ENCODE data around the gene RDH5. TPM values are rescaled to one million over a fixed set of nuclear protein-coding genes. Genes with fewer than 3 reads are reported as not detected.

The RDH5 gene
- total RNA-seq, 1 donor from 2014 or later = 6.7 TPM

DNA sequence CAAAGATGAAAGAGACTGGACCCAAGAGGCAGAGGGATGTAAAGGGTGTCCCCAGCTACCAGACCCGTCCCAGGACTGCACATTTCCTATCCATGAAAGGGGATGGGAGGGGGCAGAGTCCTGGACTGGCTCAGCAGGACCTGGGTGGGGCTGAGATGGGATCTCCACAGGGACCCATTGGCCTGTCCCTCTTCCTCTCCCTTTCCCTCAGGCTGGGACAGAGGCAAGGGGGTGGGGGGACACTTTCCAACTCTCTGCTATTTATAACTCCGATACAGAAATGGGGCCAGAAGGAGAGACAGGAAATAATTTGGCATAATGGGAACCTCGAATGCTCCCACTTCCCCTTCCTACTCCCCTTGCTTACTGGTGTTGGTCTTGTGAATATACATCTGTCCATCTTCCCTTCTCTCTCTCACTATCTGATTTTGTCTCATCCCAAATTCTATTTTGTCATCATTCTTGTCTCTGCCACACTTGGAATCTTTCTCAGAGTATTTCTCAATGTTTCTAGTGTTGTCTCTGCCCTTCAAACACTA, 11.4 kb upstream of the RDH5 start:
- no peaks in the 10 kb centered on the region for H3K36me3 Mint-ChIP-seq (ENCODE audit: low read depth)
- peaks cover 62% of the 10 kb centered on the region for H3K27me3 Mint-ChIP-seq (ENCODE audit: insufficient read depth)
- intact Hi-C loops (cut with micrococcal nuclease) = loop anchor here (1.0 kb wide), 1 partner anchor 8 kb away; the partner anchor contains the start of gene BLOC1S1
- DNase-seq (ENCODE audit: low spot score) = no peak
- peak overlapping the region; percentile 78 for H3K4me3 Mint-ChIP-seq
- H3K27ac Mint-ChIP-seq = no peak overlapping the region
- peaks cover 21% of the 10 kb centered on the region for H3K4me1 Mint-ChIP-seq (ENCODE audit: low read depth)
- no peaks in the 10 kb centered on the region for H3K9me3 Mint-ChIP-seq

DNA sequence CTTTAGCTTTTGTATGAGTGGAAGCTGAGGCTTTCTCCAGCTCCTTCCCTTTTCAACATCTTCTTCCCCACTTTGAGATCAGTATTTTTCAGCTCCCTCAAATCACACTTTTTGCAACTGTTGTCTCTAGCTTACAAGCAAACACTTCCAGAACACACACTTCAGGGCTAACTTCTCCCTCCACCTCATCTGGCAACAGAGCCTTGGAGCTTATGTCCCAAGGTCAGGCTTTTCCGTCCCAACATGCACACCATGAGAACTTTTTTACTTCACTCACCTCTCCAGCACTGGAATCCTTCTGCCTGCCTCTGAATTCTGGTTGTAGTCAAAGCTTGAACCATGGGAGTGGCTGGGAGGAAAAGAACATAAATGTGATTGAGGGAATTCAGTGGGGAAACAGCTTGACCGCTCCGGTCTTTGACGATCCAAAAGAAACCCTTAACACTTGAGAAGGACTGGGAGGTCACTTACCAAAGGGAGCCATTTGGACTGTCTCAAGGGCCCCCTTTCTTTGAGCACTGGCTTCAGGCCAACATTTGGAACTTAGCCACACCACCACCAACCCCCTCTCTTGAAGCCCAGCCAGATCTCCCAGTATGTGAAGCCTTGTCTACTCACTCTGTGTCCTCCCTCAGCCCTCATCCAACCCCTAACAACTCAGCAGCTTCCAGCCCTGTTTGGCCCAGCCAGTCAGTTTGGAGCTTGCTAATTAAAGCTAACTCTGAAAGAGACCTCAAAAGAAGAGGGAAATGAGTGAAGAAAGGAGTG, 8.2 kb upstream of the RDH5 start:
- Mint-ChIP-seq H3K9me3 (no peaks in the 10 kb centered on the region), H3K27ac (no peak overlapping the region), H3K4me1 (ENCODE audit: low read depth) (peaks cover 33% of the 10 kb centered on the region), H3K36me3 (ENCODE audit: low read depth) (no peaks in the 10 kb centered on the region), H3K4me3 (no peak overlapping the region), H3K27me3 (ENCODE audit: insufficient read depth) (peaks cover 48% of the 10 kb centered on the region)
- DNase-seq (ENCODE audit: low spot score) = no peak
- intact Hi-C loops (cut with micrococcal nuclease) = loop anchor here (10.0 kb wide), 1 partner anchor 1147 kb away; no protein-coding TSS in a partner anchor

DNA sequence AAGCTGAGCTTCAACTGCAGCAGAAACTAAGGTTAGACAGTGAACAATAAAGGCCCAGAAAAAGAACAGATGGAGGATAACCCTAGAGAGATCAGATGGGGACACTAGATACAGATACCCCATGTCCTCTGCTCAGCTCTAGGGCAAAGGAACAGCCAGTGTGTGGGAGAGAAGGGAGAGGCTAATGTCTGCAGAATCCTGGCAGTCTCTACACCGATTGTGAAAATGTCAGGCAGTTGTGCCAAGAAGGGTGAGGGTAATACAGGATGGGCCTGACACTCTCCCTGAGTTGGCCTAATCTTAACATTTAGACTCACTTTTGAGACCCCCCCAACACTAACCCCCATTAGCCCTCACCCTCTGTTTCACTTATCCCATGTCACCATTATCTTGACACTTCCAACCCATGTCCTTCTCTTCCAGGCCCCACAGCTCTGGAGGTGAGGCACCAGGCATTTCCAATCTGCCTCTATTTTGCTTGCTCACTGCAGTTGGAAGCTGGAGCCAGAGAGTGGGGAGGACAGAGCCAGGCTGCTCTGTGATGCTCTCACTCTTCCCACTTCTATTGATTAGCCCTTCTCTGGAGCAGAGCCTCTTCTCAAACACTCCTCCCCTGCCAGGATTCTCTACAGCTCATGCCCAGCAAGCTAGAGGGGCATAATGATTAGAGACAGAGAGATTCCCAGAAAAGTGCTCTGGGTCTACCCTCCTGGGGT, 7.3 kb upstream of the RDH5 start:
- no peak for DNase-seq (ENCODE audit: low spot score)
- Mint-ChIP-seq H3K36me3 (ENCODE audit: low read depth) (no peaks in the 10 kb centered on the region), H3K27ac (no peak overlapping the region), H3K27me3 (ENCODE audit: insufficient read depth) (peaks cover 44% of the 10 kb centered on the region), H3K4me3 (no peak overlapping the region), H3K9me3 (no peaks in the 10 kb centered on the region), H3K4me1 (ENCODE audit: low read depth) (peaks cover 38% of the 10 kb centered on the region)
- intact Hi-C loops (cut with micrococcal nuclease) = loop anchor here (10.0 kb wide), 1 partner anchor 1148 kb away; no protein-coding TSS in a partner anchor

DNA sequence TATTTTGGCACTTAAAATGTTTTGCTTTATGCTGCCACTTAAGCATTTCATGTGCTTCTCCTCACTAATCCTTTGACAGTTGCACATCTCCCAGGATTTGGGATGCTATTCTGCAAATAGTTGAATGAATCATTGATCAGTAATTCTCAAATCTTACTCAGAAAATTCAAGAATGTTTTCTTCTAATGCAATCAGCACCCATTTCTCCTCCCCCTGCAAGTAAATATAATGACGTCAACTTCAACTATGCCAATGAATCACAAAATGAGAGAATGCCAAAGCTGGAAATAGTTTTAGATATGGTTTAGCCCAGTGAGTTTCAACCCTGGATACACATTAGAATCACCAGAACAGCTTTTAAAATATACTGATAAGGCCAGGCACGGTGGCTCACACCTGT, 6.5 kb upstream of the RDH5 start:
- peaks cover 36% of the 10 kb centered on the region for H3K27me3 Mint-ChIP-seq (ENCODE audit: insufficient read depth)
- H3K9me3 Mint-ChIP-seq = no peaks in the 10 kb centered on the region
- H3K4me1 Mint-ChIP-seq (ENCODE audit: low read depth) = peaks cover 38% of the 10 kb centered on the region
- intact Hi-C loops (cut with micrococcal nuclease) = loop anchor here (10.0 kb wide), 1 partner anchor 1149 kb away; no protein-coding TSS in a partner anchor
- no peak overlapping the region for H3K4me3 Mint-ChIP-seq
- H3K27ac Mint-ChIP-seq = no peak overlapping the region
- H3K36me3 Mint-ChIP-seq (ENCODE audit: low read depth) = no peaks in the 10 kb centered on the region
- no peak for DNase-seq (ENCODE audit: low spot score)

DNA sequence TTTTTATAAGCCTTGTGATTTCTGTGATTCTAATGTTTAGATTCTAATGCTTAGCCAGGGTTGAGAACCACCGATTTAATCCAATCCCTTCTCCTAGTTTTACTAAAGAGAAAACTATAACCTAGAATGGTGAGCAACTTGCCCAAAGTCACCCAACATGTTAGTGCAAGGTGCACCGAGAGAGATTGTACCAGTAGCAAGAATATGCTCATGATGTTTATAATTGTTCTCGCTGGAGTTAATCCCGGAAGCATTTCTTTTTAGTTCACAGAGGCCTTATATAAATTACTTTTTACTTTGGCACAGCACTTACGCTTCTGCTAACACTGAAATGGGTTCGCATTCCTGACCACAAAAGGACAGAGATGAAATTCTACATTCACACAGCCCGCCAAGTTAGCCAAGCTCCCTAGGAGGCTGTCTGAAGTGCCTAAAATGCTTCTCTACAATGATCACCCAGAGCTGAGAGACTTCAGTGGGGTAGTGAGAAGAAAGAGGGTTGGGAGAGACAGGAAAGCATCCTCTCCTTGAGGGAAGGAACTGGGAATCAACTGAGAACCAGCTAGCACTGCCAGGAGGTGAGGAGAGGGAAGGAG, 4.9 kb upstream of the RDH5 start:
- DNase-seq (ENCODE audit: low spot score) = no peak
- H3K27me3 Mint-ChIP-seq (ENCODE audit: insufficient read depth) = peaks cover 22% of the 10 kb centered on the region
- peak overlapping the region; percentile 91 for H3K4me3 Mint-ChIP-seq
- no peaks in the 10 kb centered on the region for H3K9me3 Mint-ChIP-seq
- intact Hi-C loops (cut with micrococcal nuclease) = loop anchor here (10.0 kb wide), 1 partner anchor 1150 kb away; no protein-coding TSS in a partner anchor
- H3K36me3 Mint-ChIP-seq (ENCODE audit: low read depth) = no peaks in the 10 kb centered on the region
- H3K27ac Mint-ChIP-seq = peak overlapping the region; percentile 64
- peaks cover 34% of the 10 kb centered on the region for H3K4me1 Mint-ChIP-seq (ENCODE audit: low read depth)

DNA sequence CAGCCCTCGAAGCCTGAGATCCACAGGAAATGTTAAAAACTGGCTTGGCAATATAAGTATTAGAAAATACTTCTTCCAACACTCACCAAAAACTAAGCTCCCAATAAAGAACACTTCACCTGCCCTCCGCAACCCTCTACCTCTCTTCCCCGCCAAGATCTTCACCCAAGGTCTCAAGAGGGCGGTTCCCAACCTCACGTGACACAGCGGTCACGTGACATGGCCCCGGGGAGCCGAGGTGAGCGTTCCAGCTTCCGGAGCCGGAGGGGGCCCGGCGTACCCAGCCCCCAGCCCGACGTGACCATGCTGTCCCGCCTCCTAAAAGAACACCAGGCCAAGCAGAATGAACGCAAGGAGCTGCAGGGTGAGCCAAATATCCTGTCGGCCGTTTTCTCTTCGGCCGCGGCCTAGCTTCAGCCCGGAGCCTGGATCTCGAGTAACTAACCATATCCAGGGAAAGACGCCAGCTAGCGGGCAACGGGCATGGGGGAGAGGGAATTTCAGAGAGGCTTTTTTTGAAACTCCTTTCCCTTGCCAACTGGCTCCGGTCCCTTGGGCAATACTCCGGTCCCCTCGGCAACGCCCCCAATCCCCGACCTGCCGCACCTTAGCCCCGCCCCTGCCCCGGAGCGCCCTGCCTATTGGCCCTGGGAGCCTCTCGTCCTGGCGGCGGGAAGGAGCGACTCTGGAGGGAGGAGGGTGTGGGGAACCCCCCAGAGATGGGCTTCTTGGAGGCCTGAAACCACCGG, 4.2 kb upstream of the RDH5 start, which contains the start of gene BLOC1S1:
BLOC1S1 (plus strand) TSS at position 214 of the 749 bp plus-strand sequence; CDS start at position 220, 6 bp downstream.
- Mint-ChIP-seq H3K27me3 (ENCODE audit: insufficient read depth) (peaks cover 16% of the 10 kb centered on the region), H3K9me3 (no peaks in the 10 kb centered on the region), H3K4me3 (peak within 1 kb of the TSS; percentile 91), H3K27ac (peak within 1 kb of the TSS; percentile 93), H3K4me1 (ENCODE audit: low read depth) (peaks cover 34% of the 10 kb centered on the region), H3K36me3 (ENCODE audit: low read depth) (no peaks in the 10 kb centered on the region)
- intact Hi-C loops (cut with micrococcal nuclease) = loop anchor here (1.0 to 10.0 kb wide), 6 partner anchors 8 to 1989 kb away; partner anchors contain the start of genes CALCOCO1 and CD63
- DNase-seq (ENCODE audit: low spot score) = peak; percentile 90

DNA sequence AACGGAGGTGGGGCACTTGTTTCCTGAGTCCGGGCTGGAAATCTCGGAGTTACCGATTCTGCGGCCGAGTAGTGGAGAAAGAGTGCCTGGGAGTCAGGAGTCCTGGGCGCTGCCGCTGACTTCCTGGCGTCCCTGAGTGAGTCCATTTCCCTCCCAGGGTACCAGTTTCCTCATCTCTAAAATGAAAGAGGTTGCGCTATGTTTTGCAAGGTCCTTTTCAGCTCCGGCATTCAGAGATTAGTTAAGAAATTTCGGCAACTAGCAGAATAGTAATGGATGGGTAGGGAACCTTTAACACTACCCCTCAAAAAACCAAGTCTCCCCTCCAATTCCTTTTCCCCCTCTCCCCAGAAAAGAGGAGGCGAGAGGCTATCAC, 3.6 kb upstream of the RDH5 start:
- Mint-ChIP-seq H3K36me3 (ENCODE audit: low read depth) (no peaks in the 10 kb centered on the region), H3K4me1 (ENCODE audit: low read depth) (peaks cover 34% of the 10 kb centered on the region), H3K27me3 (ENCODE audit: insufficient read depth) (peaks cover 14% of the 10 kb centered on the region), H3K4me3 (peak overlapping the region; percentile 91), H3K9me3 (no peaks in the 10 kb centered on the region), H3K27ac (peak overlapping the region; percentile 93)
- intact Hi-C loops (cut with micrococcal nuclease) = loop anchor here (1.0 to 10.0 kb wide), 6 partner anchors 8 to 1990 kb away; partner anchors contain the start of genes CALCOCO1 and CD63
- DNase-seq (ENCODE audit: low spot score) = no peak

DNA sequence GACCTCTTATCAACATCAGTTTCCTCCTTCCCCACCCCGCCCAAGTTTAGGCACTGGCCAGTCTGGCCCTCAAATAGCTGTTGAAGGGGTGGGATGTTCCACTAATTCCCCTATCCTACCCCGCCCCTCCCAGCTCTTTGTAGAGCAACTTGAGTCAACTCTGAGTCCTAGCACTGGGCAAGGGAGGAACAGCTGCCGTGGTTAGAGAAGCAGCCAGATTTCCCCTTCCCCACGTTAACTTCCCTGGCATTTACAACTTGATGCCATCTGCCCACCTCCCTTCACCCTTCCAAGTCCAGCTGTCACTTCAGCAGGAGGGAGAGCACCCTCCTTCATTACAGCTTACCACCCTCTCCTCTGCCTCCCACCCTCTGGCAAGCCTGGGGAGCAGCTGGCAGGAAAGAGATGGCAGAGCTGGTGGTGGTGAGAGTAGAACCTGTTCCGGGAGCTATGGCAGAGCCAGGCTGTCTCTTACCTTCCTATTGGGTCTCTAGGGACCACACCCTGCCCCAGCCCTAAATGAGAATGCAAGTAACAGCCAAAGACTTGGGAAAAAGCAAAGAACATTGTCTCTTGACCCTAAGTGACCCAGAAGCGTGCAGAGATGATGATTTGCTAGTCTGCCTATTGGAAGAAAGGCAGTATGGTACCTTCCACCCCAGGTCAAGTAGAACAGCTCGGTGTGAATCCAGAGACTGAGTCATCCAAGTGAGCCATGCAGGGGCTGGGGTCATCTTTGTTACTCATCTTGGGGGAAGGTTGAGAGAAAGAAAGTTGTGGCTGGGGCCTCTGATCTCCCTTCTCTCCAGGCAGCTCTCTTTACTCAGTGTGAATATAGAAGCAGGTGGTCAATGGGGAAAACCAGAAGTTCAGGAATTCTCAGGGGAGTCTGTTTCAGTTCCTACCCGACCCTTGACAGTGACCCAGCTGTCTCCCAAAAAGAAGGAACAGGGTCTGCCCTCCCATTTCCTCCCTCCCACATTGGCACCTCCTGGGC, 2.9 kb upstream of the RDH5 start:
- DNase-seq (ENCODE audit: low spot score) = no peak
- Mint-ChIP-seq H3K4me1 (ENCODE audit: low read depth) (peaks cover 34% of the 10 kb centered on the region), H3K36me3 (ENCODE audit: low read depth) (no peaks in the 10 kb centered on the region), H3K27ac (peak overlapping the region; percentile 93), H3K27me3 (ENCODE audit: insufficient read depth) (peaks cover 8% of the 10 kb centered on the region), H3K9me3 (no peaks in the 10 kb centered on the region), H3K4me3 (peak overlapping the region; percentile 91)
- intact Hi-C loops (cut with micrococcal nuclease) = loop anchor here (2.0 to 10.0 kb wide), 3 partner anchors 71 to 1991 kb away; partner anchors contain the start of gene CALCOCO1

DNA sequence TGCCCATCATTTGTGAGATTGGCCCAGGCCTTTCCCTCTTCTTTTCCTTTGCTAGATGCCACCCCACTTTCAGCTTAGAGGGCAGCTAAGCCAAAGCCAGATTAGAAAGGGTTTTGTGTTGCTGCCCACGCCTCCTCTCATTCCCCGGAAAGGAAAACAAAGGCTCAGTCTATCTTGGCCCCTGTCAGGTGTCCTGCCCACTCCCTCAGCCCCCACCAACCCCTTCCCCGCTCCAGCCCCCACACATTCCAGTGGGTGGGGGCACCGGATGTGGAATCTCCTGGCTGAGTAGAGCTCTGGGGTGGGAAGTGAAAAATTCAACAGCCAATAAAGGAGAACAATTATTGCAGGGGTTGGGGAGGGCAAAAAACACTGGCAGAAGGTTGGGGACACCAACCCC, 2.2 kb upstream of the RDH5 start:
- peaks cover 34% of the 10 kb centered on the region for H3K4me1 Mint-ChIP-seq (ENCODE audit: low read depth)
- no peaks in the 10 kb centered on the region for H3K9me3 Mint-ChIP-seq
- H3K4me3 Mint-ChIP-seq = peak overlapping the region; percentile 91
- intact Hi-C loops (cut with micrococcal nuclease) = loop anchor here (10.0 kb wide), 1 partner anchor 1153 kb away; no protein-coding TSS in a partner anchor
- H3K27me3 Mint-ChIP-seq (ENCODE audit: insufficient read depth) = peaks cover 3% of the 10 kb centered on the region
- H3K36me3 Mint-ChIP-seq (ENCODE audit: low read depth) = no peaks in the 10 kb centered on the region
- H3K27ac Mint-ChIP-seq = no peak overlapping the region
- no peak for DNase-seq (ENCODE audit: low spot score)

DNA sequence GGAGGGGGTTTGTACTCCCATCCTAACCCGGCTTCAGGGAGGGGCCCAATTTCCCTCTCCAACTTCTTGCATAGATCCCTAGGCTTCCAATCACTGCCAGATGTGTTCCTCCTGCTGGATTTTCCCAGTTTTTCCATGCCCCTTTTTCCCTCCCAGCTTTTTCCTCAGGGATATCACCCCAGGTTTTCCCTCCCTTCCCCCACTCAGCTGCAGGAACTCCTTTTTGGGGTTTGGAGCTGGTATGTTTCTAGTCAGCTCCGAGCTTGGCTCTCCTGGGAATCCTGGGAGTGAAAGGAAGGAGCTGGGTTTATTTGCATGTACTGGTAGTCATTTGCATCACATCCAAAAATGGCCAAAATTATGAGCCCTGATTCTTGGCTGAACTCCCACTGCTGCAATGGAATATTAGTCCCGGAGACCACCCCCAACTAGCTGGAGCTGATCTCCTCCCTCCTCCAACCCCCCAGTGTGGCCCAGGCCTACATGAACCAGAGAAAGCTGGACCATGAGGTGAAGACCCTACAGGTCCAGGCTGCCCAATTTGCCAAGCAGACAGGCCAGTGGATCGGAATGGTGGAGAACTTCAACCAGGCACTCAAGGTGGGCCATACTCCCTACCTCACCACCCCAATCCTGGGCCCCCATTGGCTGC, 1.4 kb upstream of the RDH5 start:
- Mint-ChIP-seq H3K4me1 (ENCODE audit: low read depth) (peaks cover 34% of the 10 kb centered on the region), H3K27ac (no peak overlapping the region), H3K9me3 (no peaks in the 10 kb centered on the region), H3K4me3 (peak overlapping the region; percentile 30), H3K36me3 (ENCODE audit: low read depth) (no peaks in the 10 kb centered on the region), H3K27me3 (ENCODE audit: insufficient read depth) (no peaks in the 10 kb centered on the region)
- no peak for DNase-seq (ENCODE audit: low spot score)
- intact Hi-C loops (cut with micrococcal nuclease) = loop anchor here (10.0 kb wide), 1 partner anchor 1154 kb away; no protein-coding TSS in a partner anchor

All from activated T-helper 1 cell treated with anti-CD3 and anti-CD28 coated beads, Interleukin-12 subunit alpha, Interleukin-12 subunit beta, Interleukin-2, Interleukin-4 antibody, amounts not matched to agents 30 ng/mL and 10 ng/mL and 1 ng/mL, durations not matched to agents 14 hours and 24 hours and 36 hours (primary cell).